ENCODE results near the gene FURIN. TPM values are rescaled to one million over a fixed set of nuclear protein-coding genes. Genes with fewer than 3 reads are reported as not detected.
"Not testable (repeated sequence)": the region's sequence is repeated elsewhere in the genome, so short reads cannot be mapped to it uniquely, and the experiment has no call there.

FURIN gene
- total and polyA plus RNA-seq, 12 donors = 29.5 to 82.5 (median 40.9) TPM

- DNase-seq (no peak), ATAC-seq (no peak)
- H3K36me3 ChIP-seq = peaks cover 0 to 34% (median 17%) of the 10 kb centered on the region in 9 donors
- WGBS, 2 donors = 89 to 95% methylated on average over 5 of the region's 5 CpGs
- no peaks in the 10 kb centered on the region for H3K9me3 ChIP-seq
- no peak for TF ChIP-seq CTCF (IDR thresholded peaks at IDR 0.05)
- no peaks in the 10 kb centered on the region for H3K27me3 ChIP-seq
- no peak overlapping the region for H3K4me3 ChIP-seq
- intact Hi-C loops (cut with DNase I) = no loop called here
- peaks cover 0 to 16% (median 7%) of the 10 kb centered on the region in 9 donors for H3K4me1 ChIP-seq
- H3K27ac ChIP-seq = no peak overlapping the region
Observed at GRCh38 chr15:90924375-90924774, 56.0 kb downstream of the FURIN start.

DNA sequence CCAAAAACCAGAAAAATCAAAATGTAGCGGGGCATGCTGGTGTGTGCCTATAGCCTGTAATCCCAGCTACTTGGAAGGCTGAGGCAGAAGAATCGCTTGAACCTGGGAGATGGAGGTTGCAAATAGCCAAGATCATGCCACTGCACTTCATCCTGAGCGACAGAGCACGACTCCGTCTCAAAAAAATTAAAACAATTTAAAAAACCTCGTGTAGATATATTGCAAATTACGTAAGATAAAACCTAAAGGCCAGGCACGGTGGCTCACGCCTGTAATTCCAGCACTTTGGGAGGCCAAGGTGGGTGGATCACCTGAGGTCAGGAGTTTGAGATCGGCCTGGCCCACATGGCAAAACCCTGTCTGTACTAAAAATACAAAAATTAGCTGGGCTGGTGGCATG, 58.4 kb downstream of the FURIN start:
- Histone ChIP-seq H3K4me1 (peaks cover 13 to 36% (median 24%) of the 10 kb centered on the region in 9 donors), H3K36me3 (peaks cover 0 to 10% (median 0%) of the 10 kb centered on the region in 9 donors)
- H3K9me3 ChIP-seq; intact Hi-C loops (cut with DNase I); H3K27me3 ChIP-seq; H3K4me3 ChIP-seq; ATAC-seq; DNase-seq; H3K27ac ChIP-seq: not testable (repeated sequence)
- 91 to 92% methylated on average over 10 of the region's 10 CpGs for WGBS, 2 donors

DNA sequence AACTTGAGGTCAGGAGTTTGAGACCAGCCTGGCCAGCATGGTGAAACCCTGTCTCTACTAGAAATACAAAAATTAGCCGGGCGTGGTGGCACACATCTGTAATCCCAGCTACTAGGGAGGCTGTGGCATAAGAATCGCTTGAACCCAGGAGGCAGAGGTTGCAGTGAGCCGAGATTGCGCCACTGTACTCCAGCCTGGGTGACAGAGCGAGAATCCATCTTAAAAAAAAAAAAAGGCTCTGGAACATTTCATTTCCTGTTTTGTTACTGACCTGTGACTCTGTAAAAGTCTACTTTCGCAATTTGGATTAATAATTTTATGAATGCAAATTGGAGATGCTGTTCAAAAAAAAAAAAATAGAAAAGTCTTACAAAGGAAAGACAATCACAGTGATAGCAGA, 59.7 kb downstream of the FURIN start:
- H3K4me3 ChIP-seq; H3K27me3 ChIP-seq; H3K9me3 ChIP-seq; ATAC-seq; H3K36me3 ChIP-seq; DNase-seq; intact Hi-C loops (cut with DNase I): not testable (repeated sequence)
- Histone ChIP-seq H3K4me1 (peaks cover 13 to 47% (median 32%) of the 10 kb centered on the region in 9 donors), H3K27ac (peak overlapping the region in 2 of 10 donors; percentile 1 to 97)
- WGBS, 2 donors = 87 to 89% methylated on average over 7 of the region's 7 CpGs

- H3K27me3 ChIP-seq = no peaks in the 10 kb centered on the region
- H3K27ac ChIP-seq = peak overlapping the region; percentile 89 to 98 (median 96)
- H3K4me1 ChIP-seq = peaks cover 13 to 53% (median 37%) of the 10 kb centered on the region in 9 donors
- WGBS, 2 donors = 52 to 62% methylated on average over 21 of the region's 21 CpGs
- ATAC-seq (peak in 1 of 8 donors; percentile 0), DNase-seq (no peak)
- intact Hi-C loops (cut with DNase I) = loop anchor here in 4 of 10 donors (1.0 to 5.0 kb wide), 4 partner anchors 26 to 282 kb away; partner anchors contain the start of gene MAN2A2 (in 2 of the 4)
- H3K4me3 ChIP-seq = peak overlapping the region; percentile 50 to 92 (median 65)
- no peak for TF ChIP-seq CTCF (IDR thresholded peaks at IDR 0.05)
- no peaks in the 10 kb centered on the region for H3K9me3 ChIP-seq
- H3K36me3 ChIP-seq = no peaks in the 10 kb centered on the region
Observed at GRCh38 chr15:90929246-90930019, 61.0 kb downstream of the FURIN start.

GRCh38 chr15:90930861-90931574, 62.6 kb downstream of the FURIN start:
- no peak for TF ChIP-seq CTCF (IDR thresholded peaks at IDR 0.05)
- ATAC-seq = no peak
- peaks cover 15 to 65% (median 46%) of the 10 kb centered on the region in 9 donors for H3K4me1 ChIP-seq

More at GRCh38 chr15:90930861-90931574, 62.6 kb downstream of the FURIN start:
- Histone ChIP-seq H3K27me3 (no peaks in the 10 kb centered on the region), H3K4me3 (peak overlapping the region in 8 of 10 donors; percentile 50 to 92 (median 78)), H3K9me3 (no peaks in the 10 kb centered on the region), H3K27ac (peak overlapping the region; percentile 89 to 98 (median 96)), H3K36me3 (no peaks in the 10 kb centered on the region)
- intact Hi-C loops (cut with DNase I) = loop anchor here in 4 of 10 donors (2.0 to 5.0 kb wide), 3 partner anchors 28 to 284 kb away; partner anchors contain the start of gene MAN2A2 (in 1 of the 4)
- no peak for DNase-seq
- WGBS, 2 donors = 47 to 52% methylated on average over 15 of the region's 15 CpGs

Measured in heart right ventricle (tissue), 16 donors.